ENCODE data around the gene CPSF7.
A peak's percentile ranks its signal among the peaks of the same experiment; 100 is the strongest.
"Not testable (repeated sequence)": the region's sequence is repeated elsewhere in the genome, so short reads cannot be mapped to it uniquely, and the experiment has no call there.

CPSF7 gene

GRCh38 chr11:61383859-61384258 lies 45.9 kb downstream of the CPSF7 start:
- not testable (repeated sequence) for DNase-seq (ENCODE audit: low read depth)

GRCh38 chr11:61380884-61381283 lies 48.9 kb downstream of the CPSF7 start:
- no peak for DNase-seq (ENCODE audit: low read depth)

DNA sequence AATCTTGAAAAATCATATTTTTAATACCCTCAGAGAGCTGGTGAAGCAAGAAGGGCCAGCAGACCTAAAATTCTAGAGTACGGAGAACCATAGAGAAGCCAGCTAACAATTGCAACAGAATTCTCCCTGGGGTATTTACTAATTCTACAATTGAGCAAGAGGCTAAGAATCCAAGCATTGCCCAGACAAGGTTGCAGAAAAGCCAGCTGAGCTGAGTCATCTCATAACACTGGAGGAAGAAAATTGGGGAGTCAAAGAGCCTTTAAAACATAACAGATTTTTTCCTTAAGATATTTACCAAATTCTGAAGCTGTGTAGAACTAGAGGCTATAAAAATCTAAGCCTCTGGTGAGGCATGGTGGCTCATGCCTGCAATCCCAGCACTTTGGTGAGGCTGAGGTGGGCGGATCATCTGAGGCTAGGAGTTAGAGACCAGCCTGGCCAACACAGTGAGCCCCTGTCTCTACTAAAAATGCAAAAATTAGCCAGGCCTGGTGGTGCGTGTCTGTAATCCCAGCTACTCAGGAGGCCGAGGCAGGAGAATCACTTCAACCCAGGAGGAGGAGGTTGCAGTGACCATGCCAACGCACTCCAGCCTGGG lies 51.0 kb downstream of the CPSF7 start:
- no peak for DNase-seq (ENCODE audit: low read depth)

DNA sequence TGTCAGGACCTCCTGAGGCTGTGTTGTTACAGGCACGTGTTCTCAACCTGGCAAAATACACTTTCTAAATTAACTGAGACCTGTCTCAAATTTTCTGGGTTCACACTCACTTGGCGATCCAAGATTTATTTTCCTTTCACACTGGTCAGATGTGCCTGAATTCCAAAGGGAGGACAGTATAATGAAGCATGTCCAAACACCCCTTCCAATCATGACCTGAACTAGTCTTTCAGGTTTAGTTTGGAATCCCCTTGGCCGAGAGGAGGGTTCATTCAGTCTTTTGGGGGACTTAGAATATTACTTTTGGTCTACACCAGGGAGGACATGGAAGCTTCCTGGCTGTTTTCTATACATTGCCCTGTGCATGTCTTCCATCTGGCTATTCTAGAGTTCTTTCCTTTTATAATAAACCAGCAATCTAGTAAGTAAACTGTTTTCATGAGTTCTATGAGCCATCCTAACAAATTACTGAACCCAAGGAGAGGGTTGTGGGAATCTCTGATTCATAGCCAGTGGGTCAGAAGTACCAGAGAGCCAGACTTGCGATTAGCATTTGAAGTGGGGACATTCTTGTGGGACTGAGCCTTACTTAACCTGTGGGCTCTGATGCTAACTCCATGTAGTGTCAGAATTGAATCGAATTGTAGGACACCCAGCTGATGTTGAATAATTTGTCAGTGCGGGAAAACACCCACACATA lies 52.2 kb downstream of the CPSF7 start:
- no peak for DNase-seq (ENCODE audit: low read depth)

GRCh38 chr11:61375761-61376108 lies 54.0 kb downstream of the CPSF7 start:
- DNase-seq (ENCODE audit: low read depth), result no peak

DNA sequence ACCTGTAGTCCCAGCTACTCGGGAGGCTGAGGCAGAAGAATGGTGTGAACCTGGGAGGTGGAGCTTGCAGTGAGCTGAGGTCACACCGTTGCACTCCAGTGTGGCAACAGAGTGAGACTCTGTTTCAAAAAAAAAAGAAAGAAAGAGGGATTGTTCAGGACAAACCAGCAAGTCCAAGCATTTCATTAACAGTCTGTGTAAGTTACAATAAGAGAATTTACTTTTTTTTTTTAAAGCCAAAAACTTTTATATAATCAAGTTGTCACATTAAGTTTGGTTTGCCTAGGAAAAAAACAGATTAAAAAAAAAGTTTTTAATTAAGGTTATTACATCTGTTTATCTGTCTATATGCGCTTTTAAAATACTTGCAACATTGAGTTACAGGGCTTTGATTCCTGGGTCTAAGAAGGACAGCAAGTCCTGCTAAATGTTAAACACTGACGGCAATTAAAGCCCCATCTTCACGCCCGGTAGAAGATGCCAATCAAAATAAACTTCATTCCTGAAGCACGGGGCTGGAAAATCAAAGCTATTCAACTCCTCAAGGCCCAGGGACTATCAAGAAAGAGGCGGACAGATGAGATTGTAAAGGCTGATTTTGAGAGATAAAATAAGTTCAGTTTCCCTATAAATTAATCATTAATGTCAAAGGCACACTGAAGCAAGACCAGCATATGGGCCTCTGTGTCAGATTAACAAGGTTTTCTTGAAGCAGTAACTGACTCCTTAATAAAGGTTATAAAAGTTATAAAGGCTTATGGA lies 56.9 kb downstream of the CPSF7 start:
- no peak for DNase-seq (ENCODE audit: low read depth)

DNA sequence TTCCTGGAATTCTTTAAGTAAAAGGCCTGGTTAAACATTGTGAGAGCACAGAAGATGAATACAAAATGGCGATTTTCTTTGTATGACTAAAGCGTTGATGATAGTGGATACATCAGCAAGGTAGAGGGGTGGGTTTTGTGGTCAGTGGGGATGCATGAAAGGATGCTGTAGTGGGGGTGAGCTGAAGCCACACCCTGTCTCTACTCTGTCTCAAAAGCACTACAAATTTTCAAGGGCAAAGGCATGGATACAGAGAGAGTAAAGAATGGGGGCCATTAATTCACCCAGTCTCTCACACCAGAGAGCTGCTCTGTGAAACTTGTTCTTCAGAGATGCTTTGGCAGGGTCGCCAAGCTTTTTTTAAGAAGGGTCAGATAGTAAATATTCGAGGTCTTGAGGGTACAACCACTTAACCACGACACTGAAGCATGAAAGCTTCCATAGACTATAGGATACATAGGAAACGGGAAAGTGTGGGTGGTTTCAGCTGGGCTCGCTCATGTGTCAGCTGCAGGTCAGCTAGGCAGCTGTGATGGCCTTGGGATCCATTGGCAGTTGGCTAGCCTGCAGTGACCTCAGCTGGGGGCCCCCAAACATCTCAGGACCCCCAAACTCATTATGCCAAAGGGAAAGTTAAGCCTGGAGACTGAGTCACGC lies 59.3 kb downstream of the CPSF7 start:
- no peak for DNase-seq (ENCODE audit: low read depth)

DNA sequence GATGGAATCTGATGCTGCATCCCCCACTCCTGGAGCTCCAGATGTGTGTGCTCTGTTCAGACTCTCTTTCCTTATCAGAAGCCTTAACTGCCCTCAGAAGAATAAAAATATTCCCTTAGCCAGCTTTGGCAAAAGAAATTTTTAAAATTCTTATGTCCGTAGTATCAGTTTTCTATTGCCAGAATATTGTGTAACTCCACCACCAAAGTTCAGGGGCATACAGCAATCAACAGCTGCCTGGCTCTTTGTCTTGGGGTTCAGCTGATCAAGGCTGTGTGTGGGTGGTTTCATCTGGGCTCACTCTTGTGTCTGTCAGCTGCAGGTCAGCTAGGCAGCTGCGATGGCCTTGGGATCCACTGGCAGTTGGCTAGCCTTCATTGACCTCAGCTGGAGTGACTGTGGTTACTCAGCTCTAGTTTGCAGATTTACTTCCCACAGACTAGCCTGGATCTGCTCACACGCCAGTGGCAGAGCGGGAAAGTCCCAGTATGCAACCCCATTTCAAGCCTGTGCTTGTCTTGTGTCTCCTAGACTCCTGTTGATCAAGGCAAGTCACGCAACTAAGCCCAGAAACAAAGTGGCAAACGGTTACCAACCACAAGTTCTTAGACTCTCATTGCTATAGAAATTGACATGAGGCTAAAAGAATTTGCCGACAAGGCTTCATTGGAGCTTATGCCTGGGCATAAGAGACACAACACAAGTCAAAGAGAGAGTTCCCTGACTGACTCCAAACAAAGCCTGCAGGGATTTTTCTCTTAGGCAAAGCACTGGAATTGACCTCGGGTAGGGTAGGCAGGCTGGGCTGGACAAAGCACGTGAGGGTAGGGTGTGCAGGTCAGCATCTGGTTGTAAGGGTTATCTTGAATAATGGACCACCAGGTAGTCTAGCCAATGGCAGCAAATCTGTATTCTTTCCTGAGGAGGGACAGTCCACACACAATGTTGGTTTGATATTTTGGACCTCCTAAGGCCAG lies 60.1 kb downstream of the CPSF7 start:
- no peak for DNase-seq (ENCODE audit: low read depth)

DNA sequence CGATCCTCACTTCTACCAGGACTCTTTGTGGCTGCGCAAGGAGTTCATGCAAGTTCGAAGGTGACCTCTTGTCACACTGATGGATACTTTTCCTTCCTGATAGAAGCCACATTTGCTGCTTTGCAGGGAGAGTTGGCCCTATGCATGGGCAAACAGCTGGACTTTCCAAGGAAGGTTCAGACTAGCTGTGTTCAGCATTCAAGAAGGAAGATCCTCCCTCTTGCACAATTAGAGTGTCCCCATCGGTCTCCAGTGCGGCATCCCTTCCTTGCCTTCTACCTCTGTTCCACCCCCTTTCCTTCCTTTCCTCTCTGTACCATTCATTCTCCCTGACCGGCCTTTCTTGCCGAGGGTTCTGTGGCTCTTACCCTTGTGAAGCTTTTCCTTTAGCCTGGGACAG lies 61.1 kb downstream of the CPSF7 start:
- no peak for DNase-seq (ENCODE audit: low read depth)

DNA sequence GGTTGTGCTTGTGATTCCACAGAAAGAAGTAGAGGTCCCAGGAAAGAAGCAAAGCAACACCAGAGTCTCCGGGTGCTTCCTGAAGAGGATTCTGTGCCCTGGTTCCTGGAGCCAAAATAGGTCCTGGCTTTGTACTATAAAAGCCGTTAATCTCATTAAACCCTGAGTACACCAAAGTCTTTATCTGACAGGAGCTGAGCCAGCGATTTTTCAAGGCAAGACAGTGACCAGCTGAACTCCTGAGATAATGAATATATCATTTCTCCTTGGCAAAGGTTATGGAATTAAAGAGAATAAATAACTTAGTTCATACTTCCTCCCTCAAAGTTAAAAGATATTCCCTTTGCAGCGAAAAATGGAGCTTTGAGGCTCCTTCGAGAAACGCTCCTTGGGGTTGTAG lies 62.4 kb downstream of the CPSF7 start:
- DNase-seq (ENCODE audit: low read depth), result no peak

DNA sequence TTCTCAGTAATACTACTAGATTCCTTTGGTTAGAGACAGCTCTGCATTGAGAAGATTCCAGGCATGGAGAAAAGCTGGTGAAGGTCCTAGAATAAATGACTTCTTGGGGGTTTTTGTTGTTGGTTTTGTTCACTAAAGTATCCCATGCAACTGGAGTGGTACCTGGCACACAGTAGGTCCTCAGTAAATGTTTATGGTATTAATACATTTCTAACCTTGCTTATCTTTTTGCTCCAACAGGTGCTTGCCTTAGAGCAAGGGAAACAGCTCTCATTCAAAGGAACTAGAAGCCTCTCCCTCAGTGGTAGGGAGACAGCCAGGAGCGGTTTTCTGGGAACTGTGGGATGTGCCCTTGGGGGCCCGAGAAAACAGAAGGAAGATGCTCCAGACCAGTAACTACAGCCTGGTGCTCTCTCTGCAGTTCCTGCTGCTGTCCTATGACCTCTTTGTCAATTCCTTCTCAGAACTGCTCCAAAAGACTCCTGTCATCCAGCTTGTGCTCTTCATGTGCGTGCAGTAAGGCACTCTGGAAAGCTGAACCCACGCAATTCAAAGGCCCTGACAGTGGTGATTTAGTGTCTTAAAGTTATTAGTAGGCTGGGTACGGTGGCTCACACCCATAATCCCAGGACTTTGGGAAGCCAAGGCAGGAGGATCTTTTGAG lies 65.6 kb downstream of the CPSF7 start:
- no peak for DNase-seq (ENCODE audit: low read depth)

DNA sequence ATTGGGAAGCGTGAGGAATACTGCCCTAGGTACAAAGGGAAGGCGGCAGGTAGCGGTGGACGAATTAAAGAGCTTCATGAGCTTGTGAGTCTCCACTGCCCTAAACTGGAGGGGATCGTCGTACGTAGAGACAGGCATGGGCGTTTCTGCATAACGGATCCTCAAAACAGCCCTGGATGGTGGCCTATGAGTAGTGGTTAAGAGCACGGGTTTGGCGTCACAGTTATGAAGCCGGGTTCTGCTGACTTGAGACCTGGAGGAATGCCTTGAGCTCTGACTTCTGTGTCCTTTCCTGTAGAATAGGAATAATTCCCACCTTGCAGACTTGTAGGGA lies 67.3 kb downstream of the CPSF7 start:
- DNase-seq (ENCODE audit: low read depth), result no peak

GRCh38 chr11:61361741-61362541 lies 67.8 kb downstream of the CPSF7 start, which contains the start of the genes CYB561A3 and TMEM138:
TSS of gene CYB561A3 (minus strand) at chr11:61361882. CDS start at chr11:61356713, 5,169 bp downstream.
TSS of gene TMEM138 (plus strand) at chr11:61362374. CDS start at chr11:61364391, 2,017 bp downstream.
- DNase-seq (ENCODE audit: low read depth), result peak; percentile 78

DNA sequence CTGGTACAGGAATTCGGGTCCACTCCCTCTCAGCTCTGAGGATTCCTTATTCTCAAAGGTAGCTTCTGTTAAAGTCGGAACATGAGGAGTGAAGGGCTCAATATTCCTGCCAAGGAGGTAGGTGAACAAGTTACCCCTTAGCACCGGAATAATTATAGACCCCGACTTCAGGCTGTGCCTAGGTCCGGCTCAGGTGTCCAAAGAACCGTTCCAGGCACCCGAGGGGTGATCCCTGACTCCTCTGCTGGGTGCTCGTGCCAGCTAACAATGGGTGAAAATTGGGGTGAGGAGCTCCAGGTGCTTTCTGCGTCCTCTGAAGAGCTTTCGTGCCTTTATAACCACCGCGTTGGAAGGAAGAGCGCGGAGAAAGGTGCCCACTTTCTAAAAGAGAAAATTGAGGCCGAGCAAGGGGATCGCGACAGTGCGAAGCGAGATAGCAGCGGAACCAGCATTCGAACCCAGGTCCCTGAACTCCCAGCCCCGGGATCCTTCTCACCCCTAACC lies 68.5 kb downstream of the CPSF7 start:
- no peak for DNase-seq (ENCODE audit: low read depth)

- no peak for DNase-seq (ENCODE audit: low read depth)
Measured at GRCh38 chr11:61359516-61359915, 70.3 kb downstream of the CPSF7 start.

- DNase-seq (ENCODE audit: low read depth), result no peak
Measured at GRCh38 chr11:61358566-61358965, 71.2 kb downstream of the CPSF7 start.

- DNase-seq (ENCODE audit: low read depth), result no peak
Measured at GRCh38 chr11:61357894-61358239, 71.9 kb downstream of the CPSF7 start.

- DNase-seq (ENCODE audit: low read depth), result no peak
Measured at GRCh38 chr11:61357233-61357893, 72.4 kb downstream of the CPSF7 start.

DNA sequence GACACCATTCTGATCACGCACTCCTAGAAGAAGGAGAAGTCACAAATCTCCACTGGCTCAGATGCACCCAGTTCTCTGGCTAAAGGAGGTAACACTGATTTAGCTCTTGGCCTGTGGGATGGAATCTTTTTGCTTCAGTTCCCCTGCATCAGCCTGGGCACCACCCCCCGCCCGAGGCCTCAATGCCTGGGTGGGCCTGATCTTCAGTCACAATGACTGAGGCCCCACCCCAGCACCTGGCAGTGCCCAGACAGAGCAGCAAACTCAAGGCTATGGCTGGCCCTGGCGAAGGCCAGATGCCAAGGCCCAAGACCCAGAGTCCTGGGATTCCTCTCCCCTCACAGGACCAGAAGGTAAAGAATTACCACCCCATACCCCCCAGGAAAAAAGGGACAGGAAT lies 73.1 kb downstream of the CPSF7 start:
- no peak for DNase-seq (ENCODE audit: low read depth)

DNA sequence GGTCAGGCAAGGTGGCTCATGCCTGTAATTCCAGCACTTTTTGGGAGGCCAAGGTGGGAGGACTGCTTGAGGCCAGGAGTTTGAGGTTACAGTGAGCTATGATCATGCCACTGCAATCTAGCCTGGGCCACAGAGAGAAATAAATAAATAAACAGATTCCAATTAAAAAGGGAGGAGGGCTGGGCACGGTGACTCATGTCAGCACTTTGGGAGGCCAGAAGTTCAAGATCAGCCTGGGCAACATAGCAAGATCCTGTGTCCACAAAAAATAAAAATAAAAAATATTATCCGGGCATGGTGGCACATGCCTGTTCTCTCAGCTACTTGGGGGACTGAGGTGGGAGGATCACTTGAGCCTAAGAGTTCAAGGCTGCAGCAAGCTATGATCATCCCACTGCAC lies 75.6 kb downstream of the CPSF7 start:
- DNase-seq (ENCODE audit: low read depth), result no peak

Measured in CMK (cell line).